ENCODE measurements around the gene IRF8.
"Not testable (repeated sequence)": the region's sequence is repeated elsewhere in the genome, so short reads cannot be mapped to it uniquely, and the experiment has no call there.

Gene IRF8

GRCh38 chr16:85868495-85868894, 30.5 kb upstream of the IRF8 start:
- no peak for DNase-seq (ENCODE audit: low spot score)

DNA sequence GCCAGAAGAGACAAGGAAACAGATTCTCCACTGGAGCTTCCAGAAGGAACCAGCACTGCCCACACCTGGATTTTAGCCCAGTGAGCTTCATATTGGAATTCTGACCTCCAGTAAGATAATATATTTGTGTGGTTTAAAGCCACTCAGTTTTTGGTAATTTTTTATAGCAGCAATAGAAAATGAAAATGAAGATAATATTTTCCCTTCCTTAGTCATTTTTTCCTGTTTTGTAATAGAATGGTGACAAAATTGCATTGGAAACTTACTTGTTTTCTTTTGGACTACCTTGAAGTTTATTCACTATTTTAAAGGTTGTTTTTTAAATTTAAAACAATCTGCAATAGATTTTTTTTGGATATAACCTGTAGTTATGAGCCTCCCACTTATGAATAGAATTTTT, 29.8 kb upstream of the IRF8 start:
- DNase-seq (ENCODE audit: low spot score): no peak

DNA sequence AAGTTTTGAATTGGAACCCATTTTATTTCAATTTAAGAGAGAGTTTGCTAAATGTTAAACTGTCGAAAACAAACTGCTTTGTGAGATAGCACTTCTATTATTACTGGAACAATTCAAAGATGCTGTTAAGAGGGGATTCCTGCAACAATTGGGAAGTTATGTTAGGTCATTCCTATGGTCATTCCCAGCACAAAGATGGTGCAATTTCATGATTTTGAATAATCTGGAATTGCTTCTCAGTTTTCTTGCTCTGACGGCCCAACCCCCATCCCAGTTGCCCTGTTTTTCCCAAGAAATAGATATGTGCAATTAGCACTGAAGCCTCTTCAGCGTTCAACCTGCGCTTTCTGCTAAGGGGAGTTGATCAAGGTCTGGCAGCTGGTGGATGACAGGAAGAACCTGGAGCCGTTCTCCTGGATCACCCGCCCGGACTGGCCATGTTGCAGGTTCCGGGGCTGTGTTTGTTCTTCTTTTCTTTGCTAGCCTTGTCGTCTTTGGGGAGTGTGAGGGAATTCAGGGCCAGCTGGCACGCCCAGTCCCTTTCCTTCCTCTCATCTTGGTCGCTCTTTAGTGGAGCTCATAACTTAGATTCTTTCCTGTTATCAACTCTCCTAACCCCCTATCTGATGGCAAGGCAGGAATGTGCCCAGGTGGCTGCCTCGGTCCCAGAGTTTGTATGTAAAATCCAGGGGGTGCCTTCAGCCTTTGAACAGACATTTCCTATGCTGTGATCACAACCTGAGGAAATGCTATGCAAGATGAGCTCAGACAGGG, 29.0 kb upstream of the IRF8 start:
- DNase-seq (ENCODE audit: low spot score): no peak

DNA sequence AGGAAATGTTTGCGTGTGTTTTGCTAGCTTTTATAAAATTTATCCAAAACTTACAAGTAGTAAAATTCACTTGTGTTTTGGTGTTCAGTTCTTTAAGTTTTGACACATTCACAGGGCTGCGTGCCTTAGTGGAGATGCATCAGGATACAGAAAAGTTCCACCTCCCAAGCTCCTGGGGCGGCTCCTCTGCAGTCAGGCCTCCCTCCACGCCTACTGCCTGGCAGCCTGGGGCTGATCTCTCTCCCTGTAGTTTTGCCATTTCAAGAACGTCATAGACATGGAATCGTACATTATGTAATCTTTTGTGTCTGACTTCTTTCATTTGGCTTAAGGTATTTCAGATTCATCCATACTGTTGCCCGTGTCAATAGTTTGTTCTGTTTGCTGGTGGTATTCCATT, 27.2 kb upstream of the IRF8 start:
- no peak for DNase-seq (ENCODE audit: low spot score)

DNA sequence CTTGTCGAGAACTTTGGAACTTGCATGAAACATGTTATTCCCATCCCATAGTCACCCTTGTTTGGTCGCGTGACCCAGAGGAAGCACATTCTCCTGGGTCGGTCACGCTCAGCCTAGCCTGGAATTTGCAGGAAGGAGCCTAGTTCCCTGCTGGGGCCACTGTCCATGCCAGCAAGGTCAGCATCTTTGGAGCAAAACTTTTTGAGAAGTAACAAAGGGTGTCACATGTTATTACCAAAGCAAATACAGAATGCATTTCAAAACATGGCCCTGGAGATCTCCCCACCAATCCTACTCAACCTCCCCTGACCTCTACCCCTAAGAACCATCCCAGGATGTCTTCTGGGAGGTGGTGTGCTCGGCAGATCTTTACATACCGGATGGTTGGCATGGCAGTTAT, 26.2 kb upstream of the IRF8 start:
- DNase-seq (ENCODE audit: low spot score): no peak

- DNase-seq (ENCODE audit: low spot score): no peak
Observed at GRCh38 chr16:85873153-85873552, 25.8 kb upstream of the IRF8 start.

- not testable (repeated sequence) for DNase-seq (ENCODE audit: low spot score)
Observed at GRCh38 chr16:85874031-85874430, 24.9 kb upstream of the IRF8 start.

GRCh38 chr16:85878407-85878806, 20.6 kb upstream of the IRF8 start:
- DNase-seq (ENCODE audit: low spot score): no peak

- DNase-seq (ENCODE audit: low spot score): no peak
Observed at GRCh38 chr16:85878875-85879274, 20.1 kb upstream of the IRF8 start.

DNA sequence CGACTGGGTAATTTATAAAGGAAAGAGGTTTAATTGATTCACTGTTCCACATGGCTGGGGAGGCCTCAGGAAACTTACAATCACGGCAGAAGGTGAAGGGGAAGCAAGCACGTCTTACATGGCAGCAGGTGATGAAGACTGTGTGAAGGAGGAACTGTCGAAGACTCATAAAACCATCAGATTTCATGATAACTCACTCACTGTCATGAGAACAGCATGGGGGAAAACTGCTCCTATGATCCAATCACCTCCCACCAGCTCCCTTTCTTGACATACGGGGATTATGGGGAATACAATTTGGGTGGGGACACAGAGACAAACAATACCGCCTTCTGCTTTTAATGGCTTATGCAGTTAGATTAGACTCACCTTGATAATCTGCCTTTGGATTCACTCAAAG, 19.4 kb upstream of the IRF8 start:
- DNase-seq (ENCODE audit: low spot score): no peak

DNA sequence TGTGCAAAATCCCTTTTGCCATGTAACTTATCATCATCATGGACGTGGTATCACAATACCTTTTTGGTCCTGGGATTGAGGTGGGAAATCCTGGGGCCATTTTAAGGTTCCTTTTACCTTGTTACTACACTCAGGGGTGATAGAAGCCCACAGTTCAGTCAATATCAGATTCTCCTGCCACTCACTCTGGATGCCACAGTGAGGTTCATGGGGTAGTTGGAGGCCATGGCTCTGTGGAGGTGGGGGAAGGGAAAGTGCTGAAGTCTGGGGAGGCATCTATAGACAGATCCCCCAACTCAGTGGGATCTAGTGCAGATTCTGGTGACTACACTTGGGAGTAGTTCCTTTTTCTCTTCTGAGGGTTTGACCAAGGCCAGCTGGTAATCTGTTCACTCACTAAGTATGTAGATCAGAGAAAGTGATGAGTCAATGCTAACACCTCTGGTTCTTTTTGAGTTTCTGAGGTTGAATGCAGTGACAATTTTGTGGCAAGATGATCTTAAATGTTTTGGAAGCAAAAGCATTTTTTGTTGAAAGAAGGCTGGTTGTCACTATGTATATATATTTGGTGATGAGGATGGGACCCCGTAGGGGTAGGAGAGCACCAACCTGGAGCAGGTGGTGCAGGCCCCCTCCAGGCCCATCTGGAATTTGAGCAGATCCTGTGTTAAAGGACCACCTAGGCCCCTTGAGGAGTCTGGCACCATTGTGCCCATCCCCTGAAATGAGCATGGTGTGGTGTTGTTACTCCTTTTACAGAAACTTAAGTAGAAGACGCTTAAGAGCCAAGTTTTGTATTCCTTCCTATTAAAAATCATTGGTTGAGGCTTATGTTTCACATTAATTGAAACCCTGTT, 18.8 kb upstream of the IRF8 start:
- no peak for DNase-seq (ENCODE audit: low spot score)

DNA sequence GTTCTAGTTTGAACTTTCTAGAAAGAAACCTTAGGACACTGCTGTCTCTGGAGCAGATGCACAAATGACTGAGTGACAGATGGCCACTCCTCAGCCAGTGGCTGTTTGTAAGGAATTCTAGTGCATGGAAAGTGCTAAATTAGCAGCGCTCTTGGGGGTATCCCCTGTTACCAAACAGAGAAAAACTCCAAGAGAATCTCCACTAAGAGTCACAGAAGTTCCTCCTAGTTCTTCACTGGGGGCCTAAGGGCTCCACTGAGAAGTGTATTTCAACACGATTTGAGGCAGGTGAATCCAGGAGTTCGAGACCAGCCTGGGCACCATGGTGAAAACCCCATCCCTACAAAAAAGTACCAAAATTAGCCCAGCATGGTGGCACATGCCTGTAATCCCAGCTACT, 18.1 kb upstream of the IRF8 start:
- DNase-seq (ENCODE audit: low spot score): no peak

- DNase-seq (ENCODE audit: low spot score): no peak
Observed at GRCh38 chr16:85881436-85881835, 17.5 kb upstream of the IRF8 start.

DNA sequence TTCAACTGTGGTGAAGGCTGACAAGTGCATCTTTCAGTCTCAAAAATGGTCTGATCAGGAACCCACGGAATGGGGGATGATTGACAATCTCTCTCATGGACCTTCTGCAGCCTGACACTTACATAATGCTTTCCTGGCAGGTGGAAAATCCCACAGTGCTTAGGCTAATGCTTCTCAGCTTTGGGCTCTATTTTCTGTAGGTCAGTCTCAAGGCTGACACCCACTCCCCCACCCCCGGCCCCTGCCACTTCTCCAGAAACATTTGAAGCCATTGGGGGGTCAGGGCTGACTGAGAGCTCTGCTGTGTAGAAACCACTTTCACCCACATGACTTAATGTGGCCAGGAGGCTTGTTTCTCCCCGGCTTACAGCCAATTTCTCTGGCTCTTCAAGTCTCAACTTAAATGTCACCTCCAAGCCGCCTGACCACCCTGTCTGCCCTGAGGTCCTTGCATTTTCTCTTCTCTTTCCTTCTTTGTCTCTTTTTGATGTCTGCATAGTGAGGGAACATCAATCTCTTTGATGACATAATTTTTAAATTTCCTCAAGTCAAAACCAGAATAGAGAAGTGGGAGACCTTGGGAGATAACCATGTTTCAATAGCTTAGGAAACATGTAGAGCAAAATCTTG, 16.7 kb upstream of the IRF8 start:
- DNase-seq (ENCODE audit: low spot score): no peak

GRCh38 chr16:85883813-85884212, 15.1 kb upstream of the IRF8 start:
- no peak for DNase-seq (ENCODE audit: low spot score)

- no peak for DNase-seq (ENCODE audit: low spot score)
Observed at GRCh38 chr16:85884808-85885463, 14.0 kb upstream of the IRF8 start.

- DNase-seq (ENCODE audit: low spot score): no peak
Observed at GRCh38 chr16:85885537-85885936, 13.4 kb upstream of the IRF8 start.

- DNase-seq (ENCODE audit: low spot score): no peak
Observed at GRCh38 chr16:85888405-85889331, 10.3 kb upstream of the IRF8 start.

- DNase-seq (ENCODE audit: low spot score): no peak
Observed at GRCh38 chr16:85891033-85891775, 7.8 kb upstream of the IRF8 start.

DNA sequence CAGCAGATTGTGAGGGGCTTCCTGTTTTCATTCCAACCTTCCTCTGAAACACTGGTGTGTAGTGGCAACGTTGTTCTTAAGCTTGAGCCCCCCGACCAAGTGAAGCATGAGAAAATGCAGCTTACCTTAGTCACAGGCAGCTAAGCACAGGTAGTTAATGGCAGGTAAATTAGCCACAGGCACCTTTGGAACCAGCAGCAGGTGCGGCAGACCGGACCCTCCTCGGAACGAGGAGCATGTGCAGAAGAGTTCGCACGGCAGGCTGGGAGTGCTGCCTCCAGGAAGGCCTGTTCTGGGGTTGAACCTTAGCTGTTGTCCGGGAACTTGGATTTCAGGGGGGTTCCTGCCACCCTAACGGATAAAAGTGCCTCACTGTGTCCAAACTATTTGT, 7.2 kb upstream of the IRF8 start:
- DNase-seq (ENCODE audit: low spot score): no peak

- DNase-seq (ENCODE audit: low spot score): no peak
Observed at GRCh38 chr16:85892760-85893159, 6.2 kb upstream of the IRF8 start.
